Type B pancreatic cell (in vitro differentiated cells): Measurements from ENCODE around the gene HOXA13. TPM values are rescaled to one million over a fixed set of nuclear protein-coding genes. Genes with fewer than 3 reads are reported as not detected.

ENCODE experiments used
- DNase-seq: peaks from one replicate; pipeline ENCODE4 v3.0.0; 2021; ENCODE audit warnings: mixed read lengths; ENCODE audit not compliant: unreplicated experiment; ENCODE audit errors: extremely low spot score
- H3K27ac Mint-ChIP-seq: 2 replicates; pipeline ENCODE4 v1.8.0; 2021; ENCODE audit warnings: mild to moderate bottlenecking, mixed read lengths
- H3K27me3 Mint-ChIP-seq: 2 replicates; pipeline ENCODE4 v1.8.0; 2021; ENCODE audit warnings: mixed read lengths
- H3K36me3 Mint-ChIP-seq: 2 replicates; pipeline ENCODE4 v1.8.0; 2021; ENCODE audit warnings: mixed read lengths
- H3K4me1 Mint-ChIP-seq: one replicate; pipeline ENCODE4 v1.8.0; 2021; ENCODE audit warnings: mixed read lengths; ENCODE audit not compliant: unreplicated experiment
- H3K4me3 Mint-ChIP-seq: 2 replicates; pipeline ENCODE4 v1.8.0; 2021; ENCODE audit warnings: mild to moderate bottlenecking, mixed read lengths
- H3K9me3 Mint-ChIP-seq: 2 replicates; pipeline ENCODE4 v1.8.0; 2021; ENCODE audit warnings: mixed read lengths
- CTCF ChIP-seq: fragments of 200-600 bp; sonication (generic); conservative IDR thresholded peaks from 2 replicates; pipeline ENCODE4 v1.5.0; 2021; ENCODE audit warnings: antibody characterized with exemption, mild to moderate bottlenecking
- total RNA-seq: library from RNA; stranded (reverse); gene quantifications from 2 replicates; pipeline ENCODE4 v1.2.1, GENCODE V29; 2021; ENCODE audit warnings: low replicate concordance

Gene HOXA13
- total RNA-seq, 1 donor from 2014 or later, result 0.75 TPM

DNA sequence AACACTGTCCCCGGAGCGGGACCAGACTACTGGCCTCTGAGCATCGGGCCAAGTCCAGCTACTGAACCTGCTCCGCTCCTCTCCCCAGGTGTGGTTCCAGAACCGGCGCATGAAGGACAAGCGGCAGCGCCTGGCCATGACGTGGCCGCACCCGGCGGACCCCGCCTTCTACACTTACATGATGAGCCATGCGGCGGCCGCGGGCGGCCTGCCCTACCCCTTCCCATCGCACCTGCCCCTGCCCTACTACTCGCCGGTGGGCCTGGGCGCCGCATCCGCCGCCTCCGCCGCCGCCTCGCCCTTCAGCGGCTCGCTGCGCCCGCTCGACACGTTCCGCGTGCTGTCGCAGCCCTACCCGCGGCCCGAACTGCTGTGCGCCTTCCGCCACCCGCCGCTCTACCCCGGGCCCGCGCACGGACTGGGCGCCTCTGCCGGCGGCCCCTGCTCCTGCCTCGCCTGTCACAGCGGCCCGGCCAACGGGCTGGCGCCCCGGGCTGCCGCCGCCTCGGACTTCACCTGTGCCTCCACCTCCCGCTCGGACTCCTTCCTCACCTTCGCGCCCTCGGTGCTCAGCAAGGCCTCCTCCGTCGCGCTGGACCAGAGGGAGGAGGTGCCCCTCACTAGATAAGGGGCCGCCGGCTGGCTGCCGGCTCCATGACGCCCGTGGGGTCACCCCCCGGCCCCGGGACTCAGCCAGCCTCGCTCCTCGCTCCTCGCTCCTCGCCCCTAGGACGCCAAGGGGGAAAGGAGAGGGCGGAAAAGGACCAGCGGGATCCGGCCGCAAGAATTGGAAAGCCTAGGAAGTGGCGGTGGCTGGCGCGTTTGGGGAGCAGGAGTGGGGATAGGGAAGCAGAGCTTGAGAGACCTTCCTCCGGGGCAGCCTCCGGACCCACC, 46.2 kb upstream of the HOXA13 start:
- Mint-ChIP-seq H3K27me3 (peaks cover 96% of the 10 kb centered on the region), H3K36me3 (peaks cover 3% of the 10 kb centered on the region), H3K9me3 (no peaks in the 10 kb centered on the region), H3K4me1 (peaks cover 23% of the 10 kb centered on the region), H3K4me3 (peak overlapping the region; percentile 52), H3K27ac (no peak overlapping the region)
- peak; percentile 17 for TF ChIP-seq CTCF
- DNase-seq, result no peak

DNA sequence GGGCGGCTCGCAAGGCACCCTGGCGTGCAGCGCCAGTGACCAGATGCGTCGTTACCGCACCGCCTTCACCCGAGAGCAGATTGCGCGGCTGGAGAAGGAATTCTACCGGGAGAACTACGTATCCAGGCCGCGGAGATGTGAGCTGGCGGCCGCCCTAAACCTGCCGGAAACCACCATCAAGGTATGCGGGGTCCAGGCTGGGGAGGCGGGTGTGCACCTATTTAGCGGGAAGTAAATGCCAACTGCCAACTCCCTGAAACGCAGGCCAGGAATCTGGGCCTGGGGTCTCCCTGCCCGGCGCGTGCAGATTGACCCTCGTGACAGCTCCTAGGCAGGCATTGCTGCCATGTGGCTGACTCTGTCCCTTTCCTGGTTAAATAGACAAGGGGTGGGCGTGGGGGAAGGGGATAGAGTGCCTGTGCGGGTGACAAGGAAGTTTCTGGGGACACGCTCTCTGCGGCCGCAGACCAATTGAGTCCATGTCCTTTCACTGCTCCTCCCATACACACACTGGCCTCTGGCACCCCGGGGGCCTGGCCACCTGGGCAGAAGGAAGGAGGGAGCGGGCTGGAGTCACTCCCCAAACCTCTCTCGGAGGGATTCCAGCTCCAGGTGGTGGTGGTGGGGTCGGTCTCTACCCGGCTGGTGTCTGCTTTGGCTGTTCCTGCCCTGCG, 45.4 kb upstream of the HOXA13 start:
- H3K4me1 Mint-ChIP-seq, result peaks cover 22% of the 10 kb centered on the region
- TF ChIP-seq CTCF, result no peak
- H3K9me3 Mint-ChIP-seq, result no peaks in the 10 kb centered on the region
- DNase-seq, result no peak
- peaks cover 96% of the 10 kb centered on the region for H3K27me3 Mint-ChIP-seq
- peaks cover 3% of the 10 kb centered on the region for H3K36me3 Mint-ChIP-seq
- H3K27ac Mint-ChIP-seq, result no peak overlapping the region
- H3K4me3 Mint-ChIP-seq, result peak overlapping the region; percentile 77

DNA sequence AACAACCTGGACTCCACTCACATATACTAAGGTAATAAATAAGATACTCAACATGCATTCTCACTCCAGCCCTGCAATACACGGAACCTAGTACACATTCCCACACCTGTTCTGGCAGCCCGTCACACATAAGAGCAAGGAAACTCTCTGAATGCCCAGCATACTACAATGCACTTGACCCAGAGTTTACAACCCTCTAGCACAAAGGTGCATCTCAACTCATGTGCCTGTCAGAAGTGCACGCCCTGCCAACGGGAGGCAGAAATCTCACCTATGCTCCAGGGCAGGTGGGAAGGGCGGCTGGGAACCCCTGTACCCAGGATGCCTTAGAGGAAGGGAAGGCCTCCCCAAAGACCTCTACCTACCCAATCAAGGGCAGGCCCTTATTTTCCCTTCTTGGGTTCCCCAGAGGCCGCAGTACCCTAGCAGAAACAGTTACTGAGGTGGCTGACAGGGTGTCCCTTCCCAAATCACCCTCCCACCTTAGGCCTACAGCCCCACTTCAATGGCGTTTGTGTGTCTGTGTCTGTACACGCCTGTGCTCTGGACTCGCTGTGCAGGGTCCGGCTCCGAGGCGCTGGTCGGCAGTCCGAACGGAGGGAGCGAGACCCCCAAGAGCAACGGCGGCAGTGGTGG, 44.7 kb upstream of the HOXA13 start:
- Mint-ChIP-seq H3K4me3 (peak overlapping the region; percentile 77), H3K27ac (peak overlapping the region; percentile 24), H3K36me3 (peaks cover 3% of the 10 kb centered on the region), H3K4me1 (peaks cover 19% of the 10 kb centered on the region), H3K9me3 (no peaks in the 10 kb centered on the region), H3K27me3 (peaks cover 96% of the 10 kb centered on the region)
- no peak for TF ChIP-seq CTCF
- DNase-seq, result no peak

GRCh38 chr7:27243340-27244163, 43.7 kb upstream of the HOXA13 start:
- Mint-ChIP-seq H3K4me3 (peak overlapping the region; percentile 75), H3K36me3 (peaks cover 3% of the 10 kb centered on the region), H3K27me3 (peaks cover 94% of the 10 kb centered on the region), H3K4me1 (peaks cover 18% of the 10 kb centered on the region), H3K27ac (no peak overlapping the region), H3K9me3 (no peaks in the 10 kb centered on the region)
- TF ChIP-seq CTCF, result no peak
- DNase-seq, result no peak
